OCI-LY7 (cell line): ENCODE data around the gene ADH6.
"Not testable (repeated sequence)": the region's sequence is repeated elsewhere in the genome, so short reads cannot be mapped to it uniquely, and the experiment has no call there.

Source experiments
- EZH2phosphoT487 ChIP-seq: fragments of 200-600 bp; sonication (generic); IDR thresholded peaks from 2 replicates; pipeline ENCODE4 v1.6.1; 2018; ENCODE audit warnings: low read depth, borderline replicate concordance, mild to moderate bottlenecking, mixed run types, antibody characterized with exemption, low read length, moderate library complexity, mixed read lengths
- TF ChIP-seq, protein P1 (sequence below): fragments of 200-600 bp; sonication (generic); conservative IDR thresholded peaks from 2 replicates; pipeline ENCODE4 v1.5.1; 2014; ENCODE audit warnings: mild to moderate bottlenecking, antibody characterized with exemption, low read length, moderate library complexity, mixed read lengths

DNA sequence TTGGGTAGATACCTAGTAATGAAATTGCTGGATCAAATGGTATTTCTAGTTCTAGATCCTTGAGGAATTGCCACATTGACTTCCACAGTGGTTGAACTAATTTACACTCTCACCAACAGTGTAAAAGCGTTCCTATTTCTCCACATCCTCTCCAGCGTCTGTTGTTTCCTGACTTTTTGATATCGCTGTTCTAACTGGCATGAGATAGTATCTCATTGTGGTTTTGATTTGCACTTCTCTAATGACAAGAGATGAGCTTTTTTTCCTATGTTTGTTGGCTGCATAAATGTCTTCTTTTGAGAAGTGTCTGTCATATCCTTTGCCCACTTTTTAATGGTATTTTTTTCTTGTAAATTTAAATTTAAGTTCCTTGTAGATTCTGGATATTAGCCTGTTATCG, 8.6 kb upstream of the ADH6 start:
- TF ChIP-seq, protein P1, sequence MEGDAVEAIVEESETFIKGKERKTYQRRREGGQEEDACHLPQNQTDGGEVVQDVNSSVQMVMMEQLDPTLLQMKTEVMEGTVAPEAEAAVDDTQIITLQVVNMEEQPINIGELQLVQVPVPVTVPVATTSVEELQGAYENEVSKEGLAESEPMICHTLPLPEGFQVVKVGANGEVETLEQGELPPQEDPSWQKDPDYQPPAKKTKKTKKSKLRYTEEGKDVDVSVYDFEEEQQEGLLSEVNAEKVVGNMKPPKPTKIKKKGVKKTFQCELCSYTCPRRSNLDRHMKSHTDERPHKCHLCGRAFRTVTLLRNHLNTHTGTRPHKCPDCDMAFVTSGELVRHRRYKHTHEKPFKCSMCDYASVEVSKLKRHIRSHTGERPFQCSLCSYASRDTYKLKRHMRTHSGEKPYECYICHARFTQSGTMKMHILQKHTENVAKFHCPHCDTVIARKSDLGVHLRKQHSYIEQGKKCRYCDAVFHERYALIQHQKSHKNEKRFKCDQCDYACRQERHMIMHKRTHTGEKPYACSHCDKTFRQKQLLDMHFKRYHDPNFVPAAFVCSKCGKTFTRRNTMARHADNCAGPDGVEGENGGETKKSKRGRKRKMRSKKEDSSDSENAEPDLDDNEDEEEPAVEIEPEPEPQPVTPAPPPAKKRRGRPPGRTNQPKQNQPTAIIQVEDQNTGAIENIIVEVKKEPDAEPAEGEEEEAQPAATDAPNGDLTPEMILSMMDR: not testable (repeated sequence)
- not testable (repeated sequence) for TF ChIP-seq EZH2phosphoT487
